NCI-H1417 treated with DMSO at 0.1 percent for 48 hours (cell line): ENCODE results near the gene RAX.
"Not testable (repeated sequence)": the region's sequence is repeated elsewhere in the genome, so short reads cannot be mapped to it uniquely, and the experiment has no call there.

Source experiments
- DNase-seq: peaks from one replicate; lab custom pipeline; 2025; lab: John Stamatoyannopoulos, UW

RAX gene

GRCh38 chr18:59273759-59274532 is 692 bp upstream of the RAX start:
- no peak for DNase-seq

GRCh38 chr18:59272221-59272888 is 899 bp downstream of the RAX start:
- no peak for DNase-seq

GRCh38 chr18:59271606-59272220 is 1.5 kb downstream of the RAX start:
- no peak for DNase-seq

- DNase-seq = no peak
These were observed 2.5 kb downstream of the RAX start for GRCh38 chr18:59270689-59271257.

- no peak for DNase-seq
These were observed 3.6 kb downstream of the RAX start for GRCh38 chr18:59269563-59270119.

GRCh38 chr18:59268721-59269562 is 4.3 kb downstream of the RAX start:
- no peak for DNase-seq

GRCh38 chr18:59268127-59268720 is 5.0 kb downstream of the RAX start:
- DNase-seq = no peak

GRCh38 chr18:59267503-59268126 is 5.6 kb downstream of the RAX start:
- no peak for DNase-seq

- no peak for DNase-seq
These were observed 6.3 kb downstream of the RAX start for GRCh38 chr18:59266886-59267502.

- DNase-seq = no peak
These were observed 6.8 kb downstream of the RAX start for GRCh38 chr18:59266459-59266858.

GRCh38 chr18:59265974-59266369 is 7.3 kb downstream of the RAX start:
- no peak for DNase-seq

GRCh38 chr18:59265246-59265973 is 7.8 kb downstream of the RAX start:
- no peak for DNase-seq

- DNase-seq = no peak
These were observed 8.5 kb downstream of the RAX start for GRCh38 chr18:59264651-59265245.

GRCh38 chr18:59264121-59264571 is 9.1 kb downstream of the RAX start:
- DNase-seq = no peak

- DNase-seq = no peak
These were observed 9.6 kb downstream of the RAX start for GRCh38 chr18:59263661-59264060.

- not testable (repeated sequence) for DNase-seq
These were observed 11.0 kb downstream of the RAX start for GRCh38 chr18:59262243-59262642.

- DNase-seq = not testable (repeated sequence)
These were observed 11.4 kb downstream of the RAX start for GRCh38 chr18:59261842-59262241.

GRCh38 chr18:59255491-59255890 is 17.8 kb downstream of the RAX start:
- not testable (repeated sequence) for DNase-seq

- peak; percentile 87 for DNase-seq
These were observed 24.0 kb downstream of the RAX start for GRCh38 chr18:59249199-59249774.
